Activated CD4-positive, alpha-beta T cell treated with anti-CD3 and anti-CD28 coated beads for 1 hour (primary cell): ENCODE measurements around the gene CYP24A1.

Experiments used
- DNase-seq: peaks from one replicate; pipeline ENCODE4 v3.0.0-alpha.2; 2020

CYP24A1 gene

GRCh38 chr20:54155736-54156317 lies 18.0 kb downstream of the CYP24A1 start:
- no peak for DNase-seq

- DNase-seq: no peak
Observed at GRCh38 chr20:54154439-54154838, 19.3 kb downstream of the CYP24A1 start.

GRCh38 chr20:54153847-54154246 lies 19.9 kb downstream of the CYP24A1 start:
- DNase-seq: no peak

GRCh38 chr20:54153041-54153327 lies 20.8 kb downstream of the CYP24A1 start:
- DNase-seq: no peak

GRCh38 chr20:54152227-54153040 lies 21.4 kb downstream of the CYP24A1 start:
- no peak for DNase-seq

GRCh38 chr20:54151511-54152226 lies 22.1 kb downstream of the CYP24A1 start:
- DNase-seq: no peak

GRCh38 chr20:54151075-54151439 lies 22.7 kb downstream of the CYP24A1 start:
- DNase-seq: no peak

GRCh38 chr20:54149765-54150264 lies 24.0 kb downstream of the CYP24A1 start:
- DNase-seq: no peak

- no peak for DNase-seq
Observed at GRCh38 chr20:54148947-54149764, 24.6 kb downstream of the CYP24A1 start.

GRCh38 chr20:54146672-54147071 lies 27.1 kb downstream of the CYP24A1 start:
- DNase-seq: no peak

GRCh38 chr20:54144847-54145414 lies 28.9 kb downstream of the CYP24A1 start:
- DNase-seq: no peak

- DNase-seq: no peak
Observed at GRCh38 chr20:54140927-54141566, 32.7 kb downstream of the CYP24A1 start.

- no peak for DNase-seq
Observed at GRCh38 chr20:54140486-54140885, 33.3 kb downstream of the CYP24A1 start.

- no peak for DNase-seq
Observed at GRCh38 chr20:54140067-54140466, 33.7 kb downstream of the CYP24A1 start.

GRCh38 chr20:54139188-54139587 lies 34.6 kb downstream of the CYP24A1 start:
- no peak for DNase-seq

GRCh38 chr20:54138427-54138826 lies 35.4 kb downstream of the CYP24A1 start:
- DNase-seq: no peak

- DNase-seq: no peak
Observed at GRCh38 chr20:54137115-54137514, 36.7 kb downstream of the CYP24A1 start.

- no peak for DNase-seq
Observed at GRCh38 chr20:54134445-54135220, 39.2 kb downstream of the CYP24A1 start.

GRCh38 chr20:54133434-54134427 lies 40.1 kb downstream of the CYP24A1 start:
- no peak for DNase-seq
